K562 (cell line): ENCODE measurements around the gene MYH15. TPM values are rescaled to one million over a fixed set of nuclear protein-coding genes. Genes with fewer than 3 reads are reported as not detected.

Experiments
- ATAC-seq: fragments of 200-7000 bp; cut with Tn5 transposase; 3 replicates; pipeline ENCODE4 v1.9.1; 2020; ENCODE audit warnings: moderate library complexity
- BruUV-seq: library from RNA; stranded (reverse); fragments of 400-500 nt; replicated peaks from 2 replicates; lab custom pipeline; 2021; lab: Mats Ljungman, UMichigan
- CTCF ChIA-PET: fragments of 300-600 bp; formaldehyde crosslinking; extraction: SDS; loops from one replicate; lab custom pipeline; 2021; ENCODE audit warnings: low intra/inter-chr PET ratio; lab: Yijun Ruan, JAX
- POLR2A ChIA-PET: fragments of 300-600, 350-650 bp; sonication (Branson Sonifier 250); formaldehyde crosslinking; extraction: SDS; loops from one replicate; lab custom pipeline; 2021; ENCODE audit warnings: antibody characterized with exemption, inconsistent platforms; lab: Yijun Ruan, JAX
- DNase-seq, 4 experiments: peaks; one replicate each; pipeline versions ENCODE4 v3.0.0 to v3.0.0-alpha.2; 2011 to 2018; ENCODE audit warnings: low spot score in 3 of 4, mixed read lengths in 3 of 4; ENCODE audit errors: extremely low read depth in 1 of 4
- FAIRE-seq: peaks from 2 replicates; lab custom pipeline; 2011; peaks lifted over from hg19 to GRCh38; lab: Jason Lieb, UNC
- H2AFZ ChIP-seq: 2 replicates; pipeline ENCODE4 v1.6.0; 2011; ENCODE audit warnings: low read depth, low read length, control low read depth, inconsistent platforms
- H3K27ac ChIP-seq: fragments of 200-600 bp; 3 replicates; pipeline ENCODE4 v1.8.0; 2011; ENCODE audit warnings: low read depth, mild to moderate bottlenecking, control low read depth, inconsistent platforms, low read length, moderate library complexity, mixed read lengths; ENCODE audit errors: extremely low read depth
- H3K27me3 ChIP-seq, 2 experiments: fragments of 300-600 bp in 1 of 2; 2 replicates in 1 of 2; 3 replicates in 1 of 2; pipeline versions ENCODE4 v1.6.0 to v1.8.0; 2011; ENCODE audit warnings: inconsistent platforms in 2 of 2, low read length in 2 of 2, mild to moderate bottlenecking in 1 of 2, mixed read lengths in 1 of 2, moderate library complexity in 1 of 2; ENCODE audit not compliant: control insufficient read depth in 2 of 2, insufficient read depth in 2 of 2
- H3K36me3 ChIP-seq: fragments of 300-600 bp; 3 replicates; pipeline ENCODE4 v1.8.0; 2011; ENCODE audit warnings: mild to moderate bottlenecking, low read length, inconsistent platforms; ENCODE audit not compliant: control insufficient read depth, insufficient read depth
- H3K4me1 ChIP-seq, 2 experiments: fragments of 200-600 bp in 1 of 2; replicated peaks in 1 of 2; 2 replicates in 1 of 2; 3 replicates in 1 of 2; pipeline versions ENCODE4 v1.5.1 to v1.8.0; 2011; ENCODE audit warnings: inconsistent platforms in 2 of 2, low read length in 2 of 2, mild to moderate bottlenecking in 1 of 2, mixed read lengths in 1 of 2, moderate library complexity in 1 of 2; ENCODE audit not compliant: control insufficient read depth in 2 of 2, insufficient read depth in 2 of 2
- H3K4me2 ChIP-seq: 2 replicates; pipeline ENCODE4 v1.6.1; 2011; ENCODE audit warnings: low read length, control low read depth, inconsistent platforms, mixed read lengths; ENCODE audit not compliant: insufficient read depth
- H3K4me3 ChIP-seq: fragments of 200-600 bp; sonication (generic), shearing (Covaris generic); 2 replicates; pipeline ENCODE4 v1.5.1; 2016; ENCODE audit warnings: control low read depth, inconsistent platforms
- H3K79me2 ChIP-seq: fragments of 200-600 bp; 3 replicates; pipeline ENCODE4 v1.8.0; 2011; ENCODE audit warnings: low read length, inconsistent platforms; ENCODE audit not compliant: control insufficient read depth, insufficient read depth
- H3K9ac ChIP-seq, 2 experiments: 2 replicates each; pipeline versions ENCODE4 v1.6.0 to v1.6.1; 2011; ENCODE audit warnings: low read depth in 2 of 2, low read length in 2 of 2, control low read depth in 1 of 2, inconsistent platforms in 1 of 2, mild to moderate bottlenecking in 1 of 2, mixed read lengths in 1 of 2; ENCODE audit not compliant: insufficient read depth in 1 of 2
- H3K9me1 ChIP-seq: one replicate; pipeline ENCODE4 v1.6.0; 2011; ENCODE audit warnings: inconsistent platforms, mild to moderate bottlenecking, low read length, moderate library complexity; ENCODE audit not compliant: control insufficient read depth, insufficient read depth
- H3K9me3 ChIP-seq: replicated peaks from 2 replicates; pipeline ENCODE4 v1.5.1; 2011; ENCODE audit warnings: low read depth, low read length, inconsistent platforms; ENCODE audit not compliant: control insufficient read depth, insufficient read depth
- H4K20me1 ChIP-seq: replicated peaks from 2 replicates; pipeline ENCODE4 v1.6.1; 2011; ENCODE audit warnings: low read length, inconsistent platforms, mixed read lengths; ENCODE audit not compliant: control insufficient read depth, insufficient read depth
- CHD2 ChIP-seq: IDR thresholded peaks from 2 replicates; pipeline ENCODE4 v1.6.1; 2011; ENCODE audit warnings: low read depth, low read length
- DDX20 ChIP-seq: fragments of 450-650 bp; IDR thresholded peaks from 2 replicates; pipeline ENCODE4 v1.6.1; 2016; ENCODE audit warnings: missing genetic modification characterization, low read depth, mild to moderate bottlenecking, missing compliant biosample characterization, moderate library complexity
- EHMT2 ChIP-seq: fragments of 450-650 bp; IDR thresholded peaks from 2 replicates; pipeline ENCODE4 v1.6.1; 2018; ENCODE audit warnings: antibody characterized with exemption
- FOS ChIP-seq: IDR thresholded peaks from 3 replicates; pipeline ENCODE4 v1.6.1; 2011; ENCODE audit not compliant: insufficient read length; ENCODE audit errors: extremely low read depth
- FOXK2 ChIP-seq, 2 experiments: fragments of 450-650 bp; IDR thresholded peaks in 1 of 2; conservative IDR thresholded peaks in 1 of 2; 2 replicates each; pipeline ENCODE4 v1.6.1; 2016; ENCODE audit warnings: low read depth in 2 of 2, mild to moderate bottlenecking in 1 of 2
- GATAD2A ChIP-seq: fragments of 450-650 bp; IDR thresholded peaks from 2 replicates; pipeline ENCODE4 v1.6.1; 2017
- GTF2A2 ChIP-seq: IDR thresholded peaks from 2 replicates; pipeline ENCODE4 v1.6.1; 2016; ENCODE audit warnings: mild to moderate bottlenecking, missing genetic modification characterization, missing compliant biosample characterization
- HDAC8 ChIP-seq: fragments of 450-650 bp; IDR thresholded peaks from 2 replicates; pipeline ENCODE4 v1.6.1; 2016; ENCODE audit warnings: mild to moderate bottlenecking, missing genetic modification characterization, moderate library complexity, missing compliant biosample characterization
- HNRNPL ChIP-seq: fragments of 200-400 bp; formaldehyde crosslinking; IDR thresholded peaks from 2 replicates; pipeline ENCODE4 v1.6.1; 2017; ENCODE audit warnings: low read depth, mild to moderate bottlenecking, low read length
- XRCC4 ChIP-seq: IDR thresholded peaks from one replicate; pipeline ENCODE4 v1.6.1; 2011; ENCODE audit not compliant: insufficient read depth, insufficient read length; ENCODE audit errors: extremely low read depth
- ZFX ChIP-seq: sonication (generic); formaldehyde crosslinking; IDR thresholded peaks from 2 replicates; pipeline ENCODE4 v1.8.0; 2022; ENCODE audit warnings: mild to moderate bottlenecking, missing genetic modification reagents, moderate library complexity
- ZNF174 ChIP-seq: fragments of 250-450 bp; sonication (Bioruptor Pico); IDR thresholded peaks from 2 replicates; pipeline ENCODE4 v1.4.0; 2020; ENCODE audit warnings: mild to moderate bottlenecking
- ZNF766 ChIP-seq: fragments of 200-800 bp; sonication (Bioruptor generic); conservative IDR thresholded peaks from 2 replicates; pipeline ENCODE4 v1.6.1; 2016; ENCODE audit warnings: missing genetic modification characterization, missing compliant biosample characterization
- WGBS: fragments of 100-300 bp; shearing (Covaris generic); methylation state at CpG from one replicate; pipeline ENCODE4 v1.1.6; 2016; ENCODE audit warnings: low coverage, mixed read lengths; ENCODE audit not compliant: insufficient coverage; ENCODE audit errors: missing lambda C conversion rate; 5-methylcytosine and 5-hydroxymethylcytosine counted together
- in situ Hi-C: fragments of 300-500 bp; cut with MboI; formaldehyde crosslinking; loops from 4 replicates; pipeline ENCODE4 v1.15.0; 2018; ENCODE audit warnings: inconsistent platforms, mixed read lengths
- intact Hi-C: fragments of 100-400 bp; cut with micrococcal nuclease; formaldehyde crosslinking; loops from 2 replicates; pipeline ENCODE4 v1.14.2; 2022
- polyA plus RNA-seq, 8 experiments: library from polyadenylated mRNA; depleted of rRNA in 4 of 8; stranded (reverse) in 5 of 8; unstranded in 3 of 8; fragments of >200 nt; fragmentation: Nextera tagmentation in 2 of 8; fragmentation: Illumina TruSeq in 1 of 8; extraction: Ambion mirVana in 2 of 8; extraction: Trizol in 1 of 8; gene quantifications; 2 replicates each; pipeline versions ENCODE4 v1.2.1 to v1.2.3, GENCODE V29; 2011 to 2014; ENCODE audit warnings: inconsistent platforms in 1 of 8, missing spikeins in 1 of 8
- total RNA-seq, 7 experiments: library from RNA; depleted of rRNA in 6 of 7; stranded (reverse); fragments of >200 nt in 6 of 7; fragmentation: Illumina TruSeq in 2 of 7; extraction: Trizol in 2 of 7; gene quantifications; 2 replicates each; pipeline versions ENCODE4 v1.2.1 to v1.2.3, GENCODE V29; 2011 to 2021; ENCODE audit warnings: low replicate concordance in 1 of 7
- TF ChIP-seq, protein P1 (sequence below): fragments of 250-450 bp; sonication (Bioruptor Pico); IDR thresholded peaks from 2 replicates; pipeline ENCODE4 v1.6.1; 2021; ENCODE audit warnings: mild to moderate bottlenecking
- TF ChIP-seq, protein P2 (sequence below): fragments of 250-450 bp; sonication (Bioruptor Pico); IDR thresholded peaks from 2 replicates; pipeline ENCODE4 v1.8.0; 2022; ENCODE audit warnings: inconsistent platforms
- TF ChIP-seq, protein P3 (sequence below), 2 experiments: fragments of 150-350 bp in 1 of 2; IDR thresholded peaks; 2 replicates each; pipeline ENCODE4 v1.6.1; 2012 to 2016; ENCODE audit warnings: low read depth in 2 of 2, low read length in 2 of 2, mild to moderate bottlenecking in 1 of 2, moderate library complexity in 1 of 2

Gene MYH15
- total and polyA plus RNA-seq, 9 of the 15 experiments (the other 6 are each of a cell fraction or from before 2014, with no cell fraction given) = 0.03 to 0.29 (median 0.12) TPM

DNA sequence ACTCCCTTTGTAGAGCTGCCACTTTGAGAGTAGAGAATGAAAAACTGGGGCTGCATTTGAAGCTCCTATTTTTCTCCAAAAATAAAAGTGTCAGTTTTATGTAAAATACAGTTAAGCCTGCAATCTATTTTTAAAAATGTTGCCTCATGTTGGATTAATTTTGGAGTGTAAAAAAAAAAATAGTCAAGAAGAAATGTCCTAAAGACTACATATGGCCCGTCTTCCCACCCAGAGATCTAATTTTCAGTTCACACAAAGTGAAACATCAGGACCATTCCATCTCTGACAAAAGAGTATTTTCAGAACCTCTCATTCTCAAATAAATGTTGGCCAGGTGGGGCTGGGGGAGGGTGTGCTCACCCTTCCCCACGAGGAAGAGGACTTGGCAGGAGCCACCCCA is 151.4 kb downstream of the MYH15 start:
- no peak for FAIRE-seq
- Histone ChIP-seq H3K36me3 (no peaks in the 10 kb centered on the region), H3K27me3 (no peaks in the 10 kb centered on the region), H3K4me2 (no peak overlapping the region), H3K9ac (no peak overlapping the region), H3K27ac (no peak overlapping the region), H3K9me1 (no peaks in the 10 kb centered on the region), H3K4me1 (no peaks in the 10 kb centered on the region), H3K9me3 (no peaks in the 10 kb centered on the region), H3K79me2 (no peaks in the 10 kb centered on the region), H2AFZ (no peak overlapping the region), H4K20me1 (no peaks in the 10 kb centered on the region), H3K4me3 (no peak overlapping the region)
- ATAC-seq = no peak
- no peak for DNase-seq
- WGBS = 0% methylated on average over 1 of the region's 2 CpGs
- in situ Hi-C loops = no loop called here
- ChIA-PET POLR2A (interaction anchor here (0.6 kb wide), 1 partner anchor 93 kb away, joined by 3 read pairs; no protein-coding TSS in a partner anchor), CTCF (no interaction called here)
- BruUV-seq = no TSS peak
- intact Hi-C loops = no loop called here
- TF ChIP-seq, protein P1, sequence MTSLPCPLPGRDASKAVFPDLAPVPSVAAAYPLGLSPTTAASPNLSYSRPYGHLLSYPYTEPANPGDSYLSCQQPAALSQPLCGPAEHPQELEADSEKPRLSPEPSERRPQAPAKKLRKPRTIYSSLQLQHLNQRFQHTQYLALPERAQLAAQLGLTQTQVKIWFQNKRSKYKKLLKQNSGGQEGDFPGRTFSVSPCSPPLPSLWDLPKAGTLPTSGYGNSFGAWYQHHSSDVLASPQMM (CRISPR knock-in tag) = no peak
- TF ChIP-seq ZFX (CRISPR knock-in tag) (no peak), ZNF174 (CRISPR knock-in tag) (no peak), GTF2A2 (tag) (no peak), HDAC8 (no peak), GATAD2A (no peak), EHMT2 (no peak), FOXK2 (conservative IDR thresholded peaks at IDR 0.05 in 1 of 2, IDR thresholded peaks at IDR 0.05 in 1 of 2; ENCODE audit: low read depth in 2 of 2) (no peak), FOS (no peak), HNRNPL (no peak), DDX20 (tag) (no peak), XRCC4 (no peak), CHD2 (no peak), ZNF766 (CRISPR knock-in tag) (no peak)
- TF ChIP-seq, protein P2, sequence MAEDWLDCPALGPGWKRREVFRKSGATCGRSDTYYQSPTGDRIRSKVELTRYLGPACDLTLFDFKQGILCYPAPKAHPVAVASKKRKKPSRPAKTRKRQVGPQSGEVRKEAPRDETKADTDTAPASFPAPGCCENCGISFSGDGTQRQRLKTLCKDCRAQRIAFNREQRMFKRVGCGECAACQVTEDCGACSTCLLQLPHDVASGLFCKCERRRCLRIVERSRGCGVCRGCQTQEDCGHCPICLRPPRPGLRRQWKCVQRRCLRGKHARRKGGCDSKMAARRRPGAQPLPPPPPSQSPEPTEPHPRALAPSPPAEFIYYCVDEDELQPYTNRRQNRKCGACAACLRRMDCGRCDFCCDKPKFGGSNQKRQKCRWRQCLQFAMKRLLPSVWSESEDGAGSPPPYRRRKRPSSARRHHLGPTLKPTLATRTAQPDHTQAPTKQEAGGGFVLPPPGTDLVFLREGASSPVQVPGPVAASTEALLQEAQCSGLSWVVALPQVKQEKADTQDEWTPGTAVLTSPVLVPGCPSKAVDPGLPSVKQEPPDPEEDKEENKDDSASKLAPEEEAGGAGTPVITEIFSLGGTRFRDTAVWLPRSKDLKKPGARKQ (CRISPR knock-in tag) = no peak
- TF ChIP-seq, protein P3, sequence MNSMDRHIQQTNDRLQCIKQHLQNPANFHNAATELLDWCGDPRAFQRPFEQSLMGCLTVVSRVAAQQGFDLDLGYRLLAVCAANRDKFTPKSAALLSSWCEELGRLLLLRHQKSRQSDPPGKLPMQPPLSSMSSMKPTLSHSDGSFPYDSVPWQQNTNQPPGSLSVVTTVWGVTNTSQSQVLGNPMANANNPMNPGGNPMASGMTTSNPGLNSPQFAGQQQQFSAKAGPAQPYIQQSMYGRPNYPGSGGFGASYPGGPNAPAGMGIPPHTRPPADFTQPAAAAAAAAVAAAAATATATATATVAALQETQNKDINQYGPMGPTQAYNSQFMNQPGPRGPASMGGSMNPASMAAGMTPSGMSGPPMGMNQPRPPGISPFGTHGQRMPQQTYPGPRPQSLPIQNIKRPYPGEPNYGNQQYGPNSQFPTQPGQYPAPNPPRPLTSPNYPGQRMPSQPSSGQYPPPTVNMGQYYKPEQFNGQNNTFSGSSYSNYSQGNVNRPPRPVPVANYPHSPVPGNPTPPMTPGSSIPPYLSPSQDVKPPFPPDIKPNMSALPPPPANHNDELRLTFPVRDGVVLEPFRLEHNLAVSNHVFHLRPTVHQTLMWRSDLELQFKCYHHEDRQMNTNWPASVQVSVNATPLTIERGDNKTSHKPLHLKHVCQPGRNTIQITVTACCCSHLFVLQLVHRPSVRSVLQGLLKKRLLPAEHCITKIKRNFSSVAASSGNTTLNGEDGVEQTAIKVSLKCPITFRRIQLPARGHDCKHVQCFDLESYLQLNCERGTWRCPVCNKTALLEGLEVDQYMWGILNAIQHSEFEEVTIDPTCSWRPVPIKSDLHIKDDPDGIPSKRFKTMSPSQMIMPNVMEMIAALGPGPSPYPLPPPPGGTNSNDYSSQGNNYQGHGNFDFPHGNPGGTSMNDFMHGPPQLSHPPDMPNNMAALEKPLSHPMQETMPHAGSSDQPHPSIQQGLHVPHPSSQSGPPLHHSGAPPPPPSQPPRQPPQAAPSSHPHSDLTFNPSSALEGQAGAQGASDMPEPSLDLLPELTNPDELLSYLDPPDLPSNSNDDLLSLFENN (IDR thresholded peaks at IDR 0.05; ENCODE audit: low read depth in 2 of 2, low read length in 2 of 2) = no peak
